ENCODE measurements around the gene MEI1. TPM values are rescaled to one million over a fixed set of nuclear protein-coding genes. Genes with fewer than 3 reads are reported as not detected.
"Not testable (repeated sequence)": the region's sequence is repeated elsewhere in the genome, so short reads cannot be mapped to it uniquely, and the experiment has no call there.

The MEI1 gene
- total RNA-seq (2012; rRNA removed) = 4.1 and 4.6 TPM in 2 replicates

GRCh38 chr22:41699264-41700107 is at the start of gene MEI1:
Gene MEI1, plus strand, starts transcription at chr22:41699503. Its CDS starts 36 bp downstream, at chr22:41699539.
- Histone ChIP-seq H3K9me3 (replicated peaks; ENCODE audit: low read length) (no peaks in the 10 kb centered on the region), H3K4me3 (ENCODE audit: low read length) (peak within 1 kb of the TSS; percentile 21), H3K36me3 (ENCODE audit: insufficient read depth, low read length) (no peaks in the 10 kb centered on the region), H3K4me1 (ENCODE audit: control insufficient read depth, insufficient read depth, low read length) (peaks cover 14% of the 10 kb centered on the region), H3K27me3 (ENCODE audit: control insufficient read depth, insufficient read depth, low read length) (no peaks in the 10 kb centered on the region), H3K4me2 (ENCODE audit: low read length) (peak within 1 kb of the TSS; percentile 48), H3K9ac (ENCODE audit: low read depth, low read length) (no peak within 1 kb of the TSS)

- Histone ChIP-seq H3K9ac (ENCODE audit: low read depth, low read length) (no peak overlapping the region), H3K4me3 (ENCODE audit: low read length) (no peak overlapping the region), H3K4me1 (ENCODE audit: control insufficient read depth, insufficient read depth, low read length) (peaks cover 7% of the 10 kb centered on the region), H3K27me3 (ENCODE audit: control insufficient read depth, insufficient read depth, low read length) (no peaks in the 10 kb centered on the region), H3K36me3 (ENCODE audit: insufficient read depth, low read length) (peaks cover 71% of the 10 kb centered on the region), H3K4me2 (ENCODE audit: low read length) (no peak overlapping the region), H3K9me3 (replicated peaks; ENCODE audit: low read length) (no peaks in the 10 kb centered on the region)
Observed at GRCh38 chr22:41650229-41650628, 49.1 kb upstream of the MEI1 start.

- H3K4me3 ChIP-seq (ENCODE audit: low read length) = no peak overlapping the region
- no peak overlapping the region for H3K4me2 ChIP-seq (ENCODE audit: low read length)
- no peak overlapping the region for H3K9ac ChIP-seq (ENCODE audit: low read depth, low read length)
- H3K9me3 ChIP-seq (replicated peaks; ENCODE audit: low read length) = no peaks in the 10 kb centered on the region
- peaks cover 7% of the 10 kb centered on the region for H3K4me1 ChIP-seq (ENCODE audit: control insufficient read depth, insufficient read depth, low read length)
- no peaks in the 10 kb centered on the region for H3K27me3 ChIP-seq (ENCODE audit: control insufficient read depth, insufficient read depth, low read length)
- H3K36me3 ChIP-seq (ENCODE audit: insufficient read depth, low read length) = peaks cover 72% of the 10 kb centered on the region
Observed at GRCh38 chr22:41650821-41651220, 48.5 kb upstream of the MEI1 start.

GRCh38 chr22:41654322-41654721 is 45.0 kb upstream of the MEI1 start:
- Histone ChIP-seq H3K9ac (ENCODE audit: low read depth, low read length) (no peak overlapping the region), H3K36me3 (ENCODE audit: insufficient read depth, low read length) (peaks cover 76% of the 10 kb centered on the region), H3K4me2 (ENCODE audit: low read length) (no peak overlapping the region), H3K27me3 (ENCODE audit: control insufficient read depth, insufficient read depth, low read length) (no peaks in the 10 kb centered on the region), H3K4me3 (ENCODE audit: low read length) (no peak overlapping the region), H3K4me1 (ENCODE audit: control insufficient read depth, insufficient read depth, low read length) (no peaks in the 10 kb centered on the region), H3K9me3 (replicated peaks; ENCODE audit: low read length) (no peaks in the 10 kb centered on the region)

- Histone ChIP-seq H3K36me3 (ENCODE audit: insufficient read depth, low read length) (peaks cover 82% of the 10 kb centered on the region), H3K9ac (ENCODE audit: low read depth, low read length) (no peak overlapping the region), H3K4me3 (ENCODE audit: low read length) (no peak overlapping the region), H3K27me3 (ENCODE audit: control insufficient read depth, insufficient read depth, low read length) (no peaks in the 10 kb centered on the region), H3K4me2 (ENCODE audit: low read length) (no peak overlapping the region), H3K4me1 (ENCODE audit: control insufficient read depth, insufficient read depth, low read length) (no peaks in the 10 kb centered on the region), H3K9me3 (replicated peaks; ENCODE audit: low read length) (no peaks in the 10 kb centered on the region)
Observed at GRCh38 chr22:41656556-41656955, 42.7 kb upstream of the MEI1 start.

- no peaks in the 10 kb centered on the region for H3K9me3 ChIP-seq (replicated peaks; ENCODE audit: low read length)
- H3K4me3 ChIP-seq (ENCODE audit: low read length) = no peak overlapping the region
- no peaks in the 10 kb centered on the region for H3K4me1 ChIP-seq (ENCODE audit: control insufficient read depth, insufficient read depth, low read length)
- H3K9ac ChIP-seq (ENCODE audit: low read depth, low read length) = no peak overlapping the region
- peaks cover 83% of the 10 kb centered on the region for H3K36me3 ChIP-seq (ENCODE audit: insufficient read depth, low read length)
- H3K27me3 ChIP-seq (ENCODE audit: control insufficient read depth, insufficient read depth, low read length) = no peaks in the 10 kb centered on the region
- no peak overlapping the region for H3K4me2 ChIP-seq (ENCODE audit: low read length)
Observed at GRCh38 chr22:41657709-41658108, 41.6 kb upstream of the MEI1 start.

- Histone ChIP-seq H3K27me3 (ENCODE audit: control insufficient read depth, insufficient read depth, low read length) (no peaks in the 10 kb centered on the region), H3K36me3 (ENCODE audit: insufficient read depth, low read length) (peaks cover 84% of the 10 kb centered on the region), H3K4me1 (ENCODE audit: control insufficient read depth, insufficient read depth, low read length) (no peaks in the 10 kb centered on the region)
Observed at GRCh38 chr22:41658869-41659268, 40.4 kb upstream of the MEI1 start.

GRCh38 chr22:41659941-41660340 is 39.4 kb upstream of the MEI1 start:
- H3K9ac ChIP-seq (ENCODE audit: low read depth, low read length) = no peak overlapping the region
- no peaks in the 10 kb centered on the region for H3K27me3 ChIP-seq (ENCODE audit: control insufficient read depth, insufficient read depth, low read length)
- H3K4me1 ChIP-seq (ENCODE audit: control insufficient read depth, insufficient read depth, low read length) = no peaks in the 10 kb centered on the region
- H3K4me3 ChIP-seq (ENCODE audit: low read length) = no peak overlapping the region
- H3K36me3 ChIP-seq (ENCODE audit: insufficient read depth, low read length) = peaks cover 84% of the 10 kb centered on the region
- H3K9me3 ChIP-seq (replicated peaks; ENCODE audit: low read length) = no peaks in the 10 kb centered on the region
- H3K4me2 ChIP-seq (ENCODE audit: low read length) = no peak overlapping the region

More at GRCh38 chr22:41658869-41659268, 40.4 kb upstream of the MEI1 start:
- no peaks in the 10 kb centered on the region for H3K9me3 ChIP-seq (replicated peaks; ENCODE audit: low read length)
- H3K4me3 ChIP-seq (ENCODE audit: low read length) = no peak overlapping the region
- H3K4me2 ChIP-seq (ENCODE audit: low read length) = no peak overlapping the region
- no peak overlapping the region for H3K9ac ChIP-seq (ENCODE audit: low read depth, low read length)

GRCh38 chr22:41660416-41660815 is 38.9 kb upstream of the MEI1 start:
- H3K9ac ChIP-seq (ENCODE audit: low read depth, low read length) = no peak overlapping the region
- no peak overlapping the region for H3K4me3 ChIP-seq (ENCODE audit: low read length)
- no peak overlapping the region for H3K4me2 ChIP-seq (ENCODE audit: low read length)
- H3K36me3 ChIP-seq (ENCODE audit: insufficient read depth, low read length) = peaks cover 88% of the 10 kb centered on the region
- no peaks in the 10 kb centered on the region for H3K9me3 ChIP-seq (replicated peaks; ENCODE audit: low read length)
- no peaks in the 10 kb centered on the region for H3K4me1 ChIP-seq (ENCODE audit: control insufficient read depth, insufficient read depth, low read length)
- no peaks in the 10 kb centered on the region for H3K27me3 ChIP-seq (ENCODE audit: control insufficient read depth, insufficient read depth, low read length)

- Histone ChIP-seq H3K4me1 (ENCODE audit: control insufficient read depth, insufficient read depth, low read length) (no peaks in the 10 kb centered on the region), H3K36me3 (ENCODE audit: insufficient read depth, low read length) (peaks cover 84% of the 10 kb centered on the region), H3K4me3 (ENCODE audit: low read length) (no peak overlapping the region), H3K9me3 (replicated peaks; ENCODE audit: low read length) (no peaks in the 10 kb centered on the region), H3K27me3 (ENCODE audit: control insufficient read depth, insufficient read depth, low read length) (no peaks in the 10 kb centered on the region), H3K4me2 (ENCODE audit: low read length) (no peak overlapping the region), H3K9ac (ENCODE audit: low read depth, low read length) (no peak overlapping the region)
Observed at GRCh38 chr22:41661088-41661487, 38.2 kb upstream of the MEI1 start.

GRCh38 chr22:41661713-41662112 is 37.6 kb upstream of the MEI1 start:
- Histone ChIP-seq H3K9ac (ENCODE audit: low read depth, low read length) (no peak overlapping the region), H3K27me3 (ENCODE audit: control insufficient read depth, insufficient read depth, low read length) (no peaks in the 10 kb centered on the region), H3K9me3 (replicated peaks; ENCODE audit: low read length) (no peaks in the 10 kb centered on the region), H3K36me3 (ENCODE audit: insufficient read depth, low read length) (peaks cover 82% of the 10 kb centered on the region), H3K4me1 (ENCODE audit: control insufficient read depth, insufficient read depth, low read length) (peaks cover 3% of the 10 kb centered on the region), H3K4me3 (ENCODE audit: low read length) (no peak overlapping the region), H3K4me2 (ENCODE audit: low read length) (no peak overlapping the region)

- H3K4me1 ChIP-seq (ENCODE audit: control insufficient read depth, insufficient read depth, low read length) = peaks cover 15% of the 10 kb centered on the region
- not testable (repeated sequence) for H3K4me2 ChIP-seq (ENCODE audit: low read length); H3K9me3 ChIP-seq (replicated peaks; ENCODE audit: low read length); H3K4me3 ChIP-seq (ENCODE audit: low read length); H3K27me3 ChIP-seq (ENCODE audit: control insufficient read depth, insufficient read depth, low read length); H3K9ac ChIP-seq (ENCODE audit: low read depth, low read length)
- peaks cover 66% of the 10 kb centered on the region for H3K36me3 ChIP-seq (ENCODE audit: insufficient read depth, low read length)
Observed at GRCh38 chr22:41663594-41663993, 35.7 kb upstream of the MEI1 start.

Data from skeletal muscle satellite cell (primary cell).